Hepatocyte (in vitro differentiated cells): ENCODE results near the gene GCG. TPM values are rescaled to one million over a fixed set of nuclear protein-coding genes. Genes with fewer than 3 reads are reported as not detected.

Source experiments
- DNase-seq: peaks from one replicate; pipeline ENCODE4 v3.0.0-alpha.2; 2016; ENCODE audit warnings: low spot score
- H2AFZ ChIP-seq: fragments of 200-600 bp; sonication (generic); 2 replicates; pipeline ENCODE4 v1.6.0; 2016; ENCODE audit warnings: antibody characterized with exemption, mild to moderate bottlenecking
- H3K27ac ChIP-seq: fragments of 200-600 bp; sonication (generic); 2 replicates; pipeline ENCODE4 v1.5.1; 2016; ENCODE audit warnings: mild to moderate bottlenecking
- H3K27me3 ChIP-seq: fragments of 200-600 bp; sonication (generic); 2 replicates; pipeline ENCODE4 v1.6.1; 2016
- H3K36me3 ChIP-seq: fragments of 200-600 bp; sonication (generic); replicated peaks from 2 replicates; pipeline ENCODE4 v1.5.1; 2016; ENCODE audit warnings: low read depth; ENCODE audit not compliant: insufficient read depth
- H3K4me1 ChIP-seq: fragments of 200-600 bp; sonication (generic); 2 replicates; pipeline ENCODE4 v1.5.1; 2016; ENCODE audit warnings: mild to moderate bottlenecking, moderate library complexity; ENCODE audit not compliant: insufficient read depth
- H3K4me2 ChIP-seq: fragments of 200-600 bp; sonication (generic); 2 replicates; pipeline ENCODE4 v1.6.0; 2016
- H3K4me3 ChIP-seq: fragments of 200-600 bp; sonication (generic); 2 replicates; pipeline ENCODE4 v1.5.1; 2016; ENCODE audit warnings: mild to moderate bottlenecking
- H3K79me2 ChIP-seq: fragments of 200-600 bp; sonication (generic); 2 replicates; pipeline ENCODE4 v1.6.0; 2017; ENCODE audit warnings: mild to moderate bottlenecking
- H3K9me2 ChIP-seq: fragments of 200-600 bp; sonication (generic); replicated peaks from 2 replicates; pipeline ENCODE4 v1.6.0; 2017; ENCODE audit warnings: mild to moderate bottlenecking; ENCODE audit not compliant: insufficient read depth
- H3K9me3 ChIP-seq: fragments of 200-600 bp; sonication (generic); 2 replicates; pipeline ENCODE4 v1.5.1; 2016; ENCODE audit warnings: low read depth, mild to moderate bottlenecking
- H4K20me1 ChIP-seq: fragments of 200-600 bp; sonication (generic); 2 replicates; pipeline ENCODE4 v1.6.0; 2016; ENCODE audit warnings: mild to moderate bottlenecking; ENCODE audit not compliant: insufficient read depth, poor library complexity, severe bottlenecking
- CTCF ChIP-seq: fragments of 200-600 bp; sonication (generic); IDR thresholded peaks from 2 replicates; pipeline ENCODE4 v1.5.1; 2016; ENCODE audit warnings: antibody characterized with exemption, mild to moderate bottlenecking; ENCODE audit not compliant: poor library complexity
- EZH2 ChIP-seq: fragments of 200-600 bp; sonication (generic); IDR thresholded peaks from 2 replicates; pipeline ENCODE4 v1.6.1; 2016; ENCODE audit warnings: antibody characterized with exemption, mild to moderate bottlenecking, borderline replicate concordance
- EZH2phosphoT487 ChIP-seq: fragments of 200-600 bp; sonication (generic); IDR thresholded peaks from one replicate; pipeline ENCODE4 v1.6.1; 2018; ENCODE audit warnings: antibody characterized with exemption, mild to moderate bottlenecking, low read depth, moderate library complexity; ENCODE audit not compliant: unreplicated experiment, severe bottlenecking
- WGBS: methylation state at CpG from one replicate; pipeline ENCODE4 v1.1.6; 2016; ENCODE audit warnings: low lambda C conversion rate; ENCODE audit errors: missing lambda C conversion rate; 5-methylcytosine and 5-hydroxymethylcytosine counted together
- polyA plus RNA-seq: library from polyadenylated mRNA; unstranded; fragments of >200 nt; fragmentation: Nextera tagmentation; extraction: Ambion mirVana; gene quantifications from 2 replicates; pipeline ENCODE4 v1.2.1, GENCODE V29; 2016
- total RNA-seq: library from RNA; depleted of rRNA; stranded (reverse); fragments of >200 nt; gene quantifications from 2 replicates; pipeline ENCODE4 v1.2.3, GENCODE V29; 2014

The GCG gene
- total and polyA plus RNA-seq, 2 experiments from 2014 or later = 19.8 to 100 TPM

- Histone ChIP-seq H3K27ac (no peak overlapping the region), H3K9me3 (no peaks in the 10 kb centered on the region), H3K27me3 (no peaks in the 10 kb centered on the region), H3K36me3 (no peaks in the 10 kb centered on the region), H3K4me3 (no peak overlapping the region), H3K9me2 (no peaks in the 10 kb centered on the region), H2AFZ (no peak overlapping the region), H3K79me2 (no peaks in the 10 kb centered on the region), H3K4me2 (no peak overlapping the region), H3K4me1 (no peaks in the 10 kb centered on the region), H4K20me1 (no peaks in the 10 kb centered on the region)
- DNase-seq = no peak
- WGBS = 70% methylated on average over 1 of the region's 1 CpG
- TF ChIP-seq CTCF (no peak), EZH2 (no peak), EZH2phosphoT487 (no peak)
These were observed 20.8 kb upstream of the GCG start for GRCh38 chr2:162172802-162173370.

- TF ChIP-seq EZH2phosphoT487 (no peak), CTCF (no peak), EZH2 (no peak)
- H3K4me2 ChIP-seq = no peak overlapping the region
- no peak for DNase-seq
- no peaks in the 10 kb centered on the region for H3K36me3 ChIP-seq
- H3K4me1 ChIP-seq = no peaks in the 10 kb centered on the region
- no peaks in the 10 kb centered on the region for H4K20me1 ChIP-seq
- H3K9me2 ChIP-seq = no peaks in the 10 kb centered on the region
- H2AFZ ChIP-seq = no peak overlapping the region
- WGBS = 91% methylated on average over 4 of the region's 4 CpGs
- no peak overlapping the region for H3K4me3 ChIP-seq
- H3K27me3 ChIP-seq = no peaks in the 10 kb centered on the region
- H3K27ac ChIP-seq = no peak overlapping the region
- H3K9me3 ChIP-seq = no peaks in the 10 kb centered on the region
- H3K79me2 ChIP-seq = no peaks in the 10 kb centered on the region
These were observed 14.7 kb upstream of the GCG start for GRCh38 chr2:162166745-162167144.

- DNase-seq = no peak
- H2AFZ ChIP-seq = no peak overlapping the region
- no peaks in the 10 kb centered on the region for H3K27me3 ChIP-seq
- H3K9me2 ChIP-seq = no peaks in the 10 kb centered on the region
- no peak overlapping the region for H3K4me3 ChIP-seq
- H3K27ac ChIP-seq = no peak overlapping the region
- H3K79me2 ChIP-seq = no peaks in the 10 kb centered on the region
- TF ChIP-seq CTCF = no peak
- TF ChIP-seq EZH2 = no peak
- no peaks in the 10 kb centered on the region for H3K9me3 ChIP-seq
- H3K36me3 ChIP-seq = no peaks in the 10 kb centered on the region
- no peak overlapping the region for H3K4me2 ChIP-seq
- H3K4me1 ChIP-seq = no peaks in the 10 kb centered on the region
- no peaks in the 10 kb centered on the region for H4K20me1 ChIP-seq
These were observed 14.1 kb upstream of the GCG start for GRCh38 chr2:162166174-162166573.

- no peak overlapping the region for H3K27ac ChIP-seq
- no peaks in the 10 kb centered on the region for H3K4me1 ChIP-seq
- DNase-seq = no peak
- H2AFZ ChIP-seq = no peak overlapping the region
- H3K4me3 ChIP-seq = no peak overlapping the region
- WGBS = 95% methylated on average over 2 of the region's 2 CpGs
- H3K9me2 ChIP-seq = no peaks in the 10 kb centered on the region
- no peaks in the 10 kb centered on the region for H3K27me3 ChIP-seq
- H3K79me2 ChIP-seq = no peaks in the 10 kb centered on the region
- TF ChIP-seq CTCF (no peak), EZH2phosphoT487 (no peak), EZH2 (no peak)
- no peak overlapping the region for H3K4me2 ChIP-seq
- H4K20me1 ChIP-seq = no peaks in the 10 kb centered on the region
- no peaks in the 10 kb centered on the region for H3K9me3 ChIP-seq
- H3K36me3 ChIP-seq = no peaks in the 10 kb centered on the region
These were observed 12.8 kb upstream of the GCG start for GRCh38 chr2:162164802-162165201.
